HG02678 (cell line): ENCODE results near the gene INPP5D.

ENCODE experiments used
- ATAC-seq: cut with Tn5 transposase; IDR thresholded peaks from one replicate; pipeline ENCODE4 v1.9.1; 2021; ENCODE audit warnings: mild to moderate bottlenecking, moderate library complexity; ENCODE audit not compliant: unreplicated experiment

Gene INPP5D

DNA sequence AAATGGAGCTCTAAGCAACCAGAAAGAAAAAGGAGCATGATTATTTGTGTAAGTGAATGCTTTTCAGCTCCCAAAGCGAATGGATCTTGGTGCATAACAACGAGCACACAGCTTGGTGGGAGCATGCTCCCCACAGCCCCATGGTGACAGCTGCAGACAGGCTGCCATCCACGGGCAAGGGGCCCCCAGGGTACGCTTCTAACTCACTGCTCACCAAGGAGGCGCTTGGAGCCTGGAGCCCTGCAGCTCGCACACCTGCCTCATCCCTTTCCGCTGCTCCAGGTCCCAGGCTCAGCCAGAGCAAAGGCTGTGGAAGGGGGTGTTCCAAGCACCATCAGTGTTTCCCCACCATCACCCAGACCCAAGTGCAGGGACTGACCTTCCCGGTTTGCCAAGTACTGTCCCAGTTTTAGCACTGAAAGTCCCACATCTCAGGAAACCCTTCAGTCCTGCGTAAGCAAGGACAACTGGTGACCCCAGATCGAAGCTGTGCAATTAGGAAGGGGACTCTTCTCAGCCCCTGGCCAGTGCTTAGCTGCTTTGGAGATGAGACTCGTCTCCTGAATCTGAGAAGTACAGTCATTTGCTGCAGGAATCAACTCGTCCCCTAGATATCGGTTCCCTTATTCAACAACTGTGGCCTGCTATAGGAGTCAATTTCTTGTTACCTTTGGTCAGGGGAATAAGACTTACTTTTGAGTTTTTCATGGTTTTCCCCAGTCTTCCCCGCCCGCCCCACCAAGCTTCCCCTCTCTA is 141.3 kb downstream of the INPP5D start:
- no peak for ATAC-seq

DNA sequence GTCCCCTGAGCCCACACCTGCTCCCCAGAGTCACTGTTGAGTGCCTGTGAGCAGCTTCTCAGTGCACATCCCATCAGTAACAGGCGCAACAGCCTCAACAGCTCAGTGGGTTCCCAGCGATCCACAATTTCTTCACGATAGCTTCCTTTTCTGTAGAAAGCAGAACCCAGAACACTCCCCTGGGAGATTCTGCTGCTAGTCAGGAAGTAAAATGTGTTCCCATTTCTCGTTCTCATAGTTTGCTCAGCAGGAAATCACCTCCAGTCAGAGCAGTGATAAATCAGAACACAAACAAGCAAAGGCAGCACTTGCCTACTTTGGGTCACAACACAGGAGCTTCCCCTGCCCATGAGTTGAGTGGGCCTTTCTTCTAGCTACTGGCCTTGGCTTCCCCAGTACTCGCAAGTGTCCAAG is 142.4 kb downstream of the INPP5D start:
- no peak for ATAC-seq

DNA sequence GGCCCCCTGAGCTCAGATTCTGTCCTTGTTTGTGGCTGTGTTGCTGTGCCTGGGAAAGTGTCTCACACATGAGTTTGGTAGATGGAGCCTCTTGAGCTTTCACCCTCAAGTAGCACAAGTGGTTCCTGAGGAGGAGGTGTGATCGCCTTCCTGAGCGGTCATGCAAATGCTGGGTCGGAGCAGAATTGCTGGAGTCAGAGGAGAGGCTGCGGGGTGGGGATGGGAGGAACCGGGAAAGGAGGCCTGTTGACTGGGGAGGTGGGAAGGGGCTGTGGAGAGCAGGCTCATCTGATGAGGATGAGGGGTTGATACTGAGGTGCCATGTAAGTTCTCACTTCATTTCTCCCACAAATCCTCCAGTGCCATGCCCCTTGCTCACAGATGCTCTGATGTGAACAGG is 142.9 kb downstream of the INPP5D start:
- no peak for ATAC-seq

DNA sequence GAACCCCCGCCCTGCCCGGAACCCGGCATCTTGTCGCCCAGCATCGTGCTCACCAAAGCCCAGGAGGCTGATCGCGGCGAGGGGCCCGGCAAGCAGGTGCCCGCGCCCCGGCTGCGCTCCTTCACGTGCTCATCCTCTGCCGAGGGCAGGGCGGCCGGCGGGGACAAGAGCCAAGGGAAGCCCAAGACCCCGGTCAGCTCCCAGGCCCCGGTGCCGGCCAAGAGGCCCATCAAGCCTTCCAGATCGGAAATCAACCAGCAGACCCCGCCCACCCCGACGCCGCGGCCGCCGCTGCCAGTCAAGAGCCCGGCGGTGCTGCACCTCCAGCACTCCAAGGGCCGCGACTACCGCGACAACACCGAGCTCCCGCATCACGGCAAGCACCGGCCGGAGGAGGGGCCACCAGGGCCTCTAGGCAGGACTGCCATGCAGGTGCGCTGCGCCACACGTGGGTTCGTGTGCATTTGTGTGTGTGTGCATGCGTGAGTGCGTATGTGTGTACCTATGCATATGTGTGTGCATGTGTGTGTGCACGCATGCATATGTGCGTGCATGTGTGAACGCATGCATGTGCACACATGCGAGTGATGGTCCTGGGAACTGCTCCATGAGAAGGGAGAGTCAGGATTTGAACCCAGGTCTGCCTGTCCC is 144.3 kb downstream of the INPP5D start:
- ATAC-seq: no peak

DNA sequence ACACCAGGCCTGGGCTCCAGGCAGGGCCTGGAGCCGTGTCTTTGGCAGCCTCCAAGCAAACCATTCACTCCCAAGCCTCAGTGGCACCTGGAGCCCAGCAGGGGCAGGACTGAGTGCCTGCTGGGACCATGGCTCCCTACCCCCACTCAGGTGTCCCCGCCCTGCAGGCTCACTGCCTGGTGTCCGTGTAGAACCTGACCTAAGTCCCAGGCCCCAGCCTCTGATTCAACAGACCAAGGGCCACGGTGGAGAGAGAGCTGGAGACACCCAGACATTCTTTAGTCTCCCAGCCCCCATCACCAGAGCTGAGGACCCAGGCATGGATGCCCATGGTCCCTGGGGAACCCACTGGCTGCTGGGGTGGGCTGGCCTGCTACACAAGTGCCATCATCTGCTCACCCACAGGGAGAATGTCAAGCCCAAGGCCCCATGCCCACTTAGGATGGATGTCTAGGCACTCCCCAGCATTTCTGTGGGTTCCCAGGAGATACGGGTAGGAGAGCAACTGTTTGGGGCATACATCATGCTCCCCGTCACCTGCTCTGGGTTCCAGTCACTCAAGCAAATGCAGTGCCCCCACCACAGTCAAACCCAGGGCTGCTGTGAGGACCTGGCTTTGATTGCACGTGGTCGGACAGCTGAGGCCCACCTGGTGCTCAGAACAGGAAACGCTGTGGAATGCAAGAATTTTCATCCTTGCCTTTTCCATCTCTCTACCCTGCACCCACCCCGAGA is 148.4 kb downstream of the INPP5D start:
- ATAC-seq: no peak

DNA sequence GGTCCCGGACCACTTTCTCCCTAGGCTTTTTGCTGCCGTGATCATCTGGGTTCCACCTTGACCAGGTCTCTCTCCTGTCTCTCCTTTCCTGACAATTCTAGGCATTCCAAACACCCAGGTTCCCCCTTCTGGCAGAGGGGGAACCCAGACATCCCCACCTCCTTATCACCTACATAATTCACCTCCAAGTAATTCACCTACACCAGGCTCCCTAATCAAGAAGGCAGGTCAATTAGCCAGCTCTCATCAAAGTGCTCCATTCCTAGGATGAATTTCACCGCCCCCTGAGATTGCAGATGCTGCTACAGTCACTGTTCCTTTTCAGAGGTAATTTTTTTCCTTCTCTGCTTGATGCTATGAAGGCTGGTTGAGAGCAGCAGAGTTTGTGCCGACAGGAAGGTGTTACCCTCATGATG is 149.0 kb downstream of the INPP5D start:
- no peak for ATAC-seq

DNA sequence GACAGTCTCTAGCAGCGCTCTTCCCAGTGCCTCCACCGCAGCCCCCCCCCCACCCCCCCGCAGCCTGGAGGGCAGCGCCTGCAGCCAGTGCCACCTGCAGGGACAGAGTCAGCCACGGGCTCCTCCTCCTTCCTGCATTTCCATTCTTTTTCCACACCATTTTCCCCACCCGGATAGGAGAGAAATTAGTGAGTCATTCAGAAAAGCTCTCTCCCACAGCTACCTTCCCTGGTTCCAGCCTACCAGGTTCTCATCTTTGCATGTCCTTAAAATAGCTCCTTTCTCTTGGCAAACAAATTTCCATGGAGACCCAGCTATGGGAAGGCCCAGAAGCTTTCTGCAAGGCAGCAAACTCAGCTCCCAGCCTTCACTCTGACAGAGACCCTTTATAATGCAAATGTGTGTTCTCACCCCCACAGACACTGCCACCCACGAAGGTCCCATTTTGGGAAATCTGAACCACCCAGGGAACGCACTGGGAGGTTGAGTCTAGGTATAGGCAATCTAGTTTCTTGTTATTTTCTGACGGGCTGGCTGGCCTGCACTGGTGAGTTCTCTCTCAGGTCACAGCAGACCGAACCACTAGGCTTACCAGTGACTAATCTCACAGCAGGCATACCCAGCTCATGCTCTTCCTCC is 149.5 kb downstream of the INPP5D start:
- ATAC-seq: no peak

DNA sequence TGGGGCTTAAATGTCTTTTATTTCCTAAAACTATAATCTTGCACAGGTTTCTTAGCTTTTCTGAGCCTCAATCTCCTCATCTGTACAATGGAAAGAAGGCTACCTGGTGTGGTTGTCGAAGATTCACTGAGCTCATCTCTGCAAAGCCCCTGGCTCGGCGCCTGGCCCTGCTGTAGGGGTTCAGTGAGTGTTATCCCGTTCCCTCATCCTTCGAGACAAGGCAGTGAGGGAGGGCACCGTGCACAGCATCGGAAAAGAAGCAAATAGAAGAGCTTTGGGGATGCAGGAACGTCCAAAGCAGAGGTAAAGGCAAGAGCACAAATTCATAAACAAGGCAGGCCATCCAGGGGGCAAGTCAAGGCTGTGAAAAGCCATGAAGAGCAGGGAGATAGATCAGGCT is 150.1 kb downstream of the INPP5D start:
- ATAC-seq: no peak

DNA sequence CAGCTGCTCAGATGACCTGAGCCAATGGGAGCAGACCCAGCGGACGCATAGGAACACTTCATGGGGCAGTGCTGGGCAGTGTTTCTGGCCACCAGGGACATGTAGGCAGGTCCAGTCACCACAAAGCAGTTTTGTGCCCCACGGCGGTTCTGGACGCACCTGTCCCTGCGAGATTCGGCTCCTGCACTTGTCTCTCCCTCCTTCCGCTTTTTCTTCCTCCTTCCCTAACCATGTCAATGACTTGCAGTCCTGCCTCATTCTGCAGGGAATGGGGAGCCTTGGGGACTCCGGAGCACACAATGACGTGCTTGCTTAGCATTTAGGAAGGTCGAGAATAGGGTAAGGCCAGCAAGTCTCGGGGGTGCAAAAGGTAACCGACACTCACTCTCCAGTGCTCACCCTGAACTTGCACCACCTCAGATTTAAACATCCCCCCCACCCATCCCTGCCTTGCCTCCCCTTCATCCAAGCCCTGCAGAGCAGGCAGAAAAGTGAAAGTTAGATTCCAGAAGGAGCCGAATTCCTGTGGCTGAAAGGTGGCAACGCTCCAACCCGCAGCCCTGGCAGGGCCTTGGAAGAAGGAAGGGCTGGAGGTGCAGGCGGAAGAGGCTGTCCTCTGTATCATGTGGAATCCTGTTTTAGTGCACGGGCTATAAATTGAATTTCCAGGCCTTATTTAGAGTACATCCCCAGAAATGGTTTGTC is 150.9 kb downstream of the INPP5D start:
- ATAC-seq: no peak

DNA sequence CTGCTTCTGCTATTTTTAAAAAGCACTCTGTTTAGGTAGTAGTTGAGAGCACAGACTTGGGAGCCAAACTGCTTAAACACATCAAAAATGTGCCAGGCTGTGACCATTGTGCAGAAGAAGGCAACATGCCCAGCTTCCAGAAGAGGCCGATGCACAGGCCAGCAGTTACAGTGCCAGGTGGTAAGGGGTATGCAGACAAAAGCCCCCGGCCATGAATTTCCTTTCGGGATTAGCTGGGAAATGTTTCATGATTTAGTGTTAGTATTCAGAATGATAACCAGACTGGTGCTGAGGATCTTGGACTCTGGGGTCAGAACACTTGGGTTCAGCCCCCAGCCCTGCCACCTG is 151.4 kb downstream of the INPP5D start:
- ATAC-seq: no peak

DNA sequence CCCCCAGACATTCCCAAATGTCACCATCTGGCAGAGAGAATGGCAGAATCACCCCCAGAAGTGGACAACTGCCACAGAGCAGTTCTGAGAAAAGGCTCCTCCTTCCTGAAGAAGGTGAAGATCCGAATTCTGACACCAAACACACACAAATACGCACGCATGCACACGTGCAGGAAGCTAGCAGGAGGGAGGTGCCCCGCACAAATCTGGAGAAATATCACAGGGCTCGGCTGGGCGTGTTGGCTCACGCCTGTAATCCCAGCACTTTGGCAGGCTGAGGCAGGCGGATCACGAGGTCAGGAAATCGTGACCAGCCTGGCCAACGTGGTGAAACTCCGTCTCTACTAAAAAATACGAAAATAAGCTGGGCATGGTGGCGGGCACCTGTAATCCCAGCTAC is 152.9 kb downstream of the INPP5D start:
- ATAC-seq: no peak

DNA sequence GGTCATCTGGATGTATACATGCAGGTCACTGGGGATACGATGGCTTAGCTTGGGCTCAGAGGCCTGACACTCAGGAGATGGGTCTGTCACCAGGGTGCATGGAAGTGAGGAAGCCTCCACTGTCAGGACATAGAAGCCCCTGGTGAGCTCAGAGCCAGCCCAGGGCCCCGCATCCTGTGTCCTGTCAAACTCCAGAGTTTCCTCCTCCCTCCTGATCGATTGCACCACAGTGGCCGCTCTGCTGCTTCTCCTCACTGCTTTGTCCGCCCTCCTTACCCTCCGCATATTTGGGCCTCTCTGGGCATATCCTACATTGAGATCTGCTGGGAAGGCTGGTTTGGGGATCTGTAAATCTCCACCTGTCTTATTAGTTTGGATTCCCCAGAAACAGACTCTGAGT is 153.8 kb downstream of the INPP5D start:
- ATAC-seq: no peak

DNA sequence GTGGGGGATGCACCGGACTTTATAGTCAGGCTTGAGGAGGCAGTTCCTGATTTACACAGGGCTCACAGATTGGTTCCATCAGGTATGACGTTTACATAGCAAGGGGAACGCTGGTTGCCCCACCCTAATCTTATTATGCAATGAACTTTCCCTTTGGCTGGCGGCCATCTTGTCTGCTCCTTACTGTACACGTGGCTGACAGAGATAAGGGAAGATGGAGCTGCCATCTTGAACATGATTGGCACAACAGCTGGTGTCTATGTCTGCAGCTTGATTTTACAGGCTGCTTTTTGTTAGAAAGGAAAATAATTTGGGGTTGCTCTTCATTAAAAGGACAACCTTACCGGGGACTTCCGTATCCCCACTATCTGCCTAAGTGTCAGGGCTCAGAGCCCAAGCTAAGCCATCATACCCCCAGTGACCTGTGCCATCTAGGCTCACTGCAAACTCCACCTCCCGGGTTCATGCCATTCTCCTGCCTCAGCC is 157.8 kb downstream of the INPP5D start:
- no peak for ATAC-seq

DNA sequence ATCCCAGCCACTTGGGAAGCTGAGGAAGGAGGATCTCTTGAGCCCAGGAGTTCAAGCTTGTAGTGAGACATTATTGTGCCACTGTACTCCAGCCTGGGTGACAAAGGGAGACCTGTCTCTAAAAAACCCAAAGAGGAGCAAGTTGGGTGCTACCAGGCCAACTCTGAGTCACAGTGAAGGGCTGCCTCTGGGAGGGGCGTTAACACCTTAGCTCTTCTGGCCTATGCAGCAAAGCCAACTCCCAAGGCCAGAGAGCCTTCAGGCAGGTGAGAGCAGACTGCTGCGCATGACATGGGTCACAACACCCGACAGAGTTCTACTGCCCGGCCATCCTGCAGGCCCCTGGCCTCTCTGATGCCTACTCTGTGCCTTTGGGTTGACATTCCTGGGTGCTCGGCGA is 158.7 kb downstream of the INPP5D start:
- no peak for ATAC-seq

DNA sequence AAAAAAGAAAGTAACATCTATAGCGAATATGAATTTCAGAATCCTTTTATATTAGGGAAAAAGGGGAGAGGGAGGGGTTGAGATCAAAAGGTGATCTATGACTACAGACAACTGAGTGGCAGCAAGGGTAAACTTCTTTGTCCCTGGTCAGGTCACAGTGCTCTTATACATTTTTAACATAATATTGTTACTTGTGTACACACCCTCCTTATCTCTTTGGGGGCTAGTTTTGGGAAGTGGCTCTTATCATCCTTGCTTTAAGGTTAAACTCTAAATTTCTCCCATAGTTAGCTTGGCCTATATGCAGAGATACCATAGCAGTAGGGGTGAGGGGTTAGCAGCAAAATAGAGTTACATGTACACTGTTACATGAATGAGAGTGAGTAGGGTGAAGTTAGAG is 159.7 kb downstream of the INPP5D start:
- ATAC-seq: no peak

DNA sequence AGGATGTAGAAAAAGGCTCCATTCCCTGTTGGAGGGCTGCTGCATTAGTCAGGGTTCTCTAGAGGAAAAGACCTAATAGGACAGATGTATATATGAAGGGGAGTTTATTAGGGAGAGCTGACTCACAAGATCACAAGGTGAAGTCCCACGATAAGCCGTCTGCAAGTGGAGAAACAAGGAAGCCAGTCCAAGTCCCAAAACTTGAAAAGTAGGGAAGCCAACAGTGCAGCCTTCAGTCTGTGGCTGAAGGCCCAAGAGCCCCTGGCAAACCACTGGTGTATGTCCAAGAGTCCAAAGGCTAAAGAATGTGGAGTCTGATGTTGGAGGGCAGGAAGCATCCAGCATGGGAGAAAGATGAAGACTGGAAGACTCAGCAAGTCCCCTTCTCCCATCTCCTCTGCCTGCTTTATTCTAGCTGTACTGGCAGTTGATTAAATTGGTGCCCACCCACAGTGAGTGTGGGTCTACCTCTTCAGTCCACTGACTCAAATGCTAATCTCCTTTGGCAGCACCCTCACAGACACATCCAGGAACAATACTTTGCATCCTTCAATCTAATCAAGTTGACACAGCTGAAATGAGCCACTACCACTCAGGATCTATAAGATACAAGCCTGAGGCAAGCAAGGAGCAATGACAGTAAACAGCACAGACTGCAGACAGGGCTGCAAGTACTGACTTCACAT is 161.4 kb downstream of the INPP5D start:
- ATAC-seq: no peak

DNA sequence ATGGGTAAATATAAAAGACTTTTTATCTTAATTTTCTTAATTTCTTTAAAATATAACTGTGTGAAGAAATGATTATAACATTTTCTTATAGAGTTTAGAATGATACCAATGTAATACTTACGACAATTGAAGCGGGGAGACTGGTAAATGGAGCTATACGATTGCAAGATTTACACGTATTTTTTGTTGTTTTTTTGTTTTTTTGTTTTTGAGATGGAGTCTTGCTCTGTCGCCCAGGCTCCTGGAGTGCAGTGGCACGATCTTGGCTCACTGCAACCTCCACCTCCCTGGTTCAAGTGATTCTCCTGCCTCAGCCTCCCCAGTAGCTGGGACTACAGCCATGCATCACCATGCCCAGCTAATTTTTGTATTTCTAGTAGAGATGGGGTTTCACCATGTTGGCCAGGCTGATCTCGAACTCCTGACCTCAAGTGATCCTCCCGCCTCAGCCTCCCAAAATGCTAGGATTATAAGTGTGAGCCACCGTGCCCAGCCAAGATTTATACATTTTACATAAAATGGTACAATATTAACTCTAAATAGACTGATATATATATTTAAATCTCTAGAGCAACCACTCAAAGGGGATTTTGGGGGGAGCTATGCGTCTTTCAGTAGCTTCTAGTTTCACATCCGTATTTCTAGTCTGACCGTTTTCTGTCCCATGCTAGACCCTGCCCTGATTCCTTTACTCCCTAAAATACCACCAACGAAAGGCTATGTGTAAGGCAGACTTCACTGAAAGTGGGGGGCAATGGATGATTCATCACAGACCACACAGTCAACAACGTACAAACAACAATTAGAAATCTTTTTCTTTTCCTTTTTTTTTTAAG is 163.1 kb downstream of the INPP5D start:
- peak; percentile 69 for ATAC-seq

DNA sequence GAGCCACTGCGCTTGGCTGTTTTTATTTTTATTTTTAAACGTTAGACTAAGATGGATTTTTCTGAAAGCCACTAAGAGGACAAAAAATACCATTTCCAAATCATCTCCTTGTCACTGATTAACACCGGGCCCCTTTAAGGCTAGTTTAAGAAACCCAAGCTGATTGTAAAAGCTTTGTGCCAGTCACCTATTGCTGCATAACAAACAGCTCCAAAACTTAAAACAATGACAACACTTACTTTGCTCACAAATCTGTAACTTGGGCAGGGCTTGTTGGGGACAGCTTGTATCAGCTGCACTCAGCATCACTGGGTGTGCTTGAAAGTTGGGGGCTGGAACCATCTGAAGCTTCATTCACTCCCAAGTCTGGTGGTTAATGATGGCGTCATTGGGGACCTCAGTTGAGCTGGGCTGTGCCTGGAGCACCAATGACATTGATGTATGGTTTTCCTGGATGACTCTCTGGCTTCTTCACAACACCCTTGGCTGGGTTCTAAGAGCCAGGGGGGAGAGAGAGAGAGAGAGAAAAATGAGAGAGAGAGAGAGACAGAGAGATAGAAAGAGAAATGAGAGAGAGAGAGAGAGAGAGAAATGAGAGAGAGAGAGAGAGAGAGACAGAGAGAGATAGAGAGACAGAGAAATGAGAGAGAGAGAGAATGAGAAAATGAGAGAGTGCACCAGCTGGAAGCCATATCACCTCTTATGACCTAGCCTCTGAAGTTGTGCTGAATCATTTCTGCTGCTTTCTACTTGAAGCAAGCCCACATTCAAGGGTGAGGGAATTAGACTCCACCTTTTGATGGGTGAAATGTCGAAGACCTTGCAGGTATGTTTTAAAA is 165.3 kb downstream of the INPP5D start:
- no peak for ATAC-seq
